ENCODE results near the gene DAZAP2.

GRCh38 chr12:51200806-51201205 lies 37.8 kb upstream of the DAZAP2 start:
- TF ChIP-seq POLR2AphosphoS5 (IDR thresholded peaks at IDR 0.05; ENCODE audit: low read depth) (no peak), CREB1 (CRISPR knock-in tag; IDR thresholded peaks at IDR 0.05; ENCODE audit: low read depth) (no peak), EZH2phosphoT487 (IDR thresholded peaks at IDR 0.05; ENCODE audit: unreplicated experiment) (no peak), STAT1 (IDR thresholded peaks at IDR 0.05; ENCODE audit: unreplicated experiment) (no peak), CTCF (conservative IDR thresholded peaks at IDR 0.05; ENCODE audit: low read depth in 2 of 2) (no peak), REST (IDR thresholded peaks at IDR 0.05; ENCODE audit: unreplicated experiment) (no peak)
